NK-92 (cell line): Measurements from ENCODE around the gene ZDHHC22.

Source experiments
- DNase-seq: peaks from one replicate; lab custom pipeline; 2025; ENCODE audit not compliant: unreplicated experiment; lab: John Stamatoyannopoulos, UW

Gene ZDHHC22

GRCh38 chr14:77084985-77085384 is 56.6 kb downstream of the ZDHHC22 start:
- no peak for DNase-seq

GRCh38 chr14:77083082-77083481 is 58.5 kb downstream of the ZDHHC22 start:
- no peak for DNase-seq

- DNase-seq = no peak
These were observed 59.2 kb downstream of the ZDHHC22 start for GRCh38 chr14:77082356-77082755.
